Stimulated activated CD4-positive, alpha-beta T cell treated with anti-CD3 and anti-CD28 coated beads, TNF-alpha, amount 100 ng/mL, for 24 hours (primary cell): ENCODE results near the gene GALNT17.

ENCODE experiments used
- DNase-seq, 3 experiments: peaks; one replicate each; pipeline ENCODE4 v3.0.0-alpha.2; 2020; ENCODE audit warnings: low read depth in 3 of 3

GALNT17 gene

DNA sequence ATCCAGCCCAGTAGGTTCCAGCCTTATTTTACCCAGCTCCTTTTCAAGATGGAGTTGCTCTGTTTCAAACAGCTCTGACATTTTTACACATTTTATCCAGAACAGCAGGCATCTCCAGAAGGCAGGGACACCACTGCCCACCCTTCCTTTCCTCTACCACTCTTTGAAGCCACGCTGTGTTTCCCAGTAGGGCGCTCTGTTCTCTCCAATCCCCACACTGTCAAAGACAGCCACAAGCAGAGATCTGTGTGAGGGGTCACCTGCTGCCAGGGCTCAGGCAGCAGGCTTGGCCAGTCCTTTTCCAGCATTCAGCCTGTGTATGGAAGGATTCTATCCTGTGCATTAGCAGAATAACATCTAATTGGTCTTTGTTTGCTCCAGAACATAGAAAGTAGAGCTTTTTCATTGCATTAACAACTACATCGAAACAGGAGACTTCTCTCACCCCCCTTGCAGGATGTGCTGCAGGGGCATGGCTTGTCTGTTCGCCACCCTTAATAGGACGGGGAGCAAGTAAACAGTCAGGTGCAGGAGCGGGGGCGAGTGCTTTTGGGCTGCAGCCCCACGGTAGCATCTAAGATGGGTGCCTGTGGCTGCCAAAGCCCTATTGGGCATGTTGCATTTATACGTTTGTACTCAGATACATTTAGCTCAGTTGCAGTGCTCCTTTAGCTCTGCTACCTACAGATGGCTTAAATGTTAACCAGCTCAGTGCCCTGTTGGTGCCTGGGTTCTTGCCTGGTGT is 326.1 kb downstream of the GALNT17 start:
- DNase-seq: no peak

DNA sequence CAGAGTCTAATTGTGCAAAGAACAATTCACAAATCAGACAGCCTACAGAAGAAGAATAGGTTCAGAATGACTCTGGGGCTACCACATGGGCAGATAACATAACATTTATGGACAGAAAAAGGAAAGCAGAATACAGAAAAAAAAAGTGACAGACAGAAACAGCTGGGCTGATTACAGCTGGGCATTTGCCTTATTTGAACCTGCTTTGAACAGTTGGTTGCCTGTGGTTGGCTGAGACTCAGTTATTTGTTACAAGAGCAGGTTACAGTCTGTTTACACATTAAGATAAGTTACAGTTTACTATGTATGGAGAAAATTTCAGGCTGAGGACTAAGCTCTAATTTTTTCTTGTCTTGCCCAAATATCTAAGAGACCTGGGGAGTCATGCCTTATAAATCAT is 327.2 kb downstream of the GALNT17 start:
- no peak for DNase-seq

DNA sequence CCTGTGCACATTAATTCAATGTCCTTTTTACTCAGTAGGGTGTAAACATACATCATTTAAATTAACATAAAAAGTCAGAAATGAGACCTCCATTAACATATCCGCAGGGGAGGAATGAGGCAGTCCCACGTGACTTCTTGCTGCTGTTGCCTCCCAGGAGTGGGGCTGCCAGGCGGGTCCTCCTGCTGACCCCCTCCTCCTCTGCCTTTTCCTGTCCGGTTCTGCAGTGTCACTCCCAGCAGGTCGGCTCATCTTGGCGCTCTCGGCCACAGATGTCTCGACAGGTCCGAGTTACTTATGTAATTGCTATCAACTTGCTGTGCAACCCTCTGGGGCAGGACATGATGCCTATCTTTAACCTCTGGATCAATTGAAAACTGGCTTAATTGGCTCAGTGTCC is 329.6 kb downstream of the GALNT17 start:
- no peak for DNase-seq

DNA sequence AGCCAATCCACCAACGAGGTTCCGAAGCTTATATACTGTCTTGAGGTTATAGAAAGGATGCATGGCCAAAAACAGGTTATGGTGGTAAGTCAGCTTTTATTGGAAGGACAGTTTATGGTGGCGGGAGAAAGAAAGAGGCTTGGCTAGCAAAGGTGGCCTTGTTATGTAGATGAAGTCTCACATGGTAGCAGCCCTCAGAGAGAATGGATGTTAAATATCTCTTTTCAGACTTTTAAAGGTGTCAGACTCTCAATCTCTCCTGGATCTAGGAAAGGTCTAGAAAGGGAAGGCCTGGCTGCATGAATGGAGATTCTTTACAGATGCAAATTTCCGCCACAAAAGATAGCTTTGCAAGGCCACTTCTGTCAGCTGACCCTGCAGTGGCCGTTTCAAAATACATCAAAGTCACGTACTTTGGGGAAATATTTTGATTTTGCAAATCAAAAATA is 333.8 kb downstream of the GALNT17 start:
- no peak for DNase-seq

DNA sequence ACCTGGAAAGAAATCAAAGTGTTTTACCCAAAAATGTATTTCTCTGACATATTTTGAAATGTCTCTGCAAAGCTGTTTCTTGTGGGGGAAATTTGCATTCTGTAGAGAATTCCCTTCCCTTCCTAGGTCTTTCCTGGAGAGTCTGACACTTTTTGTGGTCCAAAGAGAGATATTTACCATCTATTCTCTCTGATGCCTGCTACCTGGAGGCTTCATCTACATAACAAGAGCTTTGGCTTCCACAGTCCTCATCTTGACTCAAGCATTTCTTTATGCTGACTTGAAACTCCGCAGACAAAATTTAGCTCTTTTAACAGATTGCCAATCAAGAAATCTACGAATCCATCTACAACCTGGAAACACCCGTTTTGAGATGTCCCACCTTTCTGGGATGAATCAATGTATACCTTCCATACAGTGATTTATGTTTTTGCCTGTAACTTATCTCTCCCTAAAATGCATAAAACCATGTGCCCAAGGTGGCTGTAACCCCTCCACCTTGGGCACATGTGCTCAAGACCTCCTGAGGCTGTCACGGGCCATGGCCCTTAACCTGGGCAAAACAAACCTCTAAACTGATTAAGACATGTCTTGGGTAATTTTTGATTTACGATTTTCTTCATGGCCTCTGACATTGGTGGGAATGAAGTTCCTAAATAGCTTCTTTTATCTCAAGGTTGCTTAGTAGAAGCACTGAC is 334.7 kb downstream of the GALNT17 start:
- DNase-seq: no peak

DNA sequence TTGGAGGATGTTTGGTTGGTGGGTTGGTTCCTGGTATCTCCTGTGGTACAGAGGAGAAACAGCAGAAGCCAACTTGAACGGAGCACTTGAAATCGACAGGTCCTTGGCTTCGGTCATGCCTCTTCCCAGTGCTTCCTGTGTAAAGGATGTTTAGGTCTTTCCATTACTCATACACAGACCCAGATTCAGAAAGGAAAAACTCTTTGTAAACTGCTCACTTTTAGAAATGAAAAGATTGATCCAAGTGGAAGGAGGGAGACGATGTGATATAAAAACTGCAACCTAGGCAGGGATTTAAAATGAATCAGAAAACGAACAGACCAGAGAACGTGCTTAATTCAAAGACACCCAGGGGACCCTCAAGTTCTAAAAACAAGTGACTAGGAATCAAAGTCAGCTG is 338.4 kb downstream of the GALNT17 start:
- no peak for DNase-seq

DNA sequence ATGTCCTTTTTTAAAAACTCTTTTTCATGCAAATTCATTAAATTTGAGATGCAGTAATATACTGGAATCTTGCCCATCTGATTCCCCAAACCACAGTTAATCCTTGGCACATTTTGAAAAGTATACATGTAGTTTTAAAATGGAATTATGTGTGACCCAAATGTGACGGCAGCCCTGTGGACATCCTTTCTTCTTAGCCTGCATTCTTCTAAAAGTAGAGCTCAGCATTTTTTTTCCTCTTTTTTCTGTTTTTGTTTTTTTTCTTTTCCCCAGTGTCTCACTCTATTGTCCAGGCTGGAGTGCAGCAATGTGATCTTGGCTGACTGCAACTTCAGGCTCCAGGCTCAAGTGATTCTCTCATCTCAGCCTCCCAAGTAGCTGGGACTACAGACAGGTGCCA is 338.9 kb downstream of the GALNT17 start:
- no peak for DNase-seq

DNA sequence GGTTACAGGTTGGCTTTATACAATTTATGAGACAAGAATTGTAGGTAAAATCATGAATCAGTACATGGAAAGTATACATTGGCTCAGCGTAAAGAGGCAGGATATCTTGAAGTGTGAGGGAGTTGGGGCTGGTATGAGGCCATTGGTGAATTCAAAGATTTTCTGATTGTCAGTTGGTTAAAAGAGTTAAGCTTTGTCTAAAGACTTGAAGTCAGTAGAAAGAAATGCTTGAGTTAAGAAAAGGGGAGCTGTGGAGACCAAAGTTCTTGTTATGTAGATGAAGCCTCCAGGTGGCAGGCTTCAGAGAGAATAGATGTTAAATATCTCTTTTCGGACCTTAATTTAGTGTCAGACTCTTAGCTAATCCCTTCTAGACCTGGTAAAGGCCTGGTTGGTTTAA is 341.0 kb downstream of the GALNT17 start:
- no peak for DNase-seq

DNA sequence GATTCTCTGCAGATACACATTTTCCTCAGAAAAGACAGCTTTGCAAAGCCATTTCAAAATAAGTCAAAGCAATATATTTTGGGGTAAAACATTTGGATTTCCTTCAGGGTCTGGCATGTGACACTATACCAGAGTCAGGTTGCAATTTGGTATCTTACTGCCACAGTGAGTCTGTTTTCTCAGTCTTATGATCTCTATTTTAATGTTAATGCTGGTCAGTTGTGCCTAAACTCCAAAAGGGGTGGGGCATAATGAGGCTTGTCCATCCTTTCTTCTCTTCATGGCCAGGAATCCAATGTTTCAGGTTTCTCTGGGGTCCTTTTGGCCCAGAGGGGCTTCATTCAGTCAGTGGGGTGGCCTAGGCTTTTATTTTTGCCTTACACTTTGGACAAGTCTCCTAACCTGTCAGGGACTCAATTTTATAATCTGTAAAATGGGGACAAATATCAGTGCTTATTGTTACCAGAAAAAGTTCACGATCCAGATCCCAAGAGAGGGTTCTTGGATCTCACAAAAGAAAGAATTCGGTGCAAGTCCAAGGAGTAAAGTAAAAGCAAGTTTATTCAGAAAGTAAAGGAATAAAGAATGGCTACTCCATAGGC is 341.5 kb downstream of the GALNT17 start:
- DNase-seq: no peak

DNA sequence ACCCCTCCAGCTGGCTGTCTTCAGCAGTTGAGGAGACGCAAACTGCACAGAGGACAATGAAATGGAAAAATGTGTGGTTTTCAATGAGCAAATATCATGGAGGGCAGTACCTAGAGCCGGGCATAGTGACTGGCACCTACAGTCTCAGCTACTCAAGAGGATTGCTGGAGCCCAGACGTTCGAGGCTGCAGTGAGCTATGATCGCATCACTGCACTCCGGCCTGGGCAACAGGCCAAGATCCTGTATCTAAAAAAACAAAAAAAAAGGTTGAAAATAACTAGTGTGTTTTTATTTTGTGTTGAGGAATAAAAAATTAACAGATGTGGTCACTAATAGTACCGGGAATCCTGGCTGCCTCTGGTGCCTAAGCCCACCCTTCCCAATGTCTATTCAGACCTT is 345.5 kb downstream of the GALNT17 start:
- no peak for DNase-seq

DNA sequence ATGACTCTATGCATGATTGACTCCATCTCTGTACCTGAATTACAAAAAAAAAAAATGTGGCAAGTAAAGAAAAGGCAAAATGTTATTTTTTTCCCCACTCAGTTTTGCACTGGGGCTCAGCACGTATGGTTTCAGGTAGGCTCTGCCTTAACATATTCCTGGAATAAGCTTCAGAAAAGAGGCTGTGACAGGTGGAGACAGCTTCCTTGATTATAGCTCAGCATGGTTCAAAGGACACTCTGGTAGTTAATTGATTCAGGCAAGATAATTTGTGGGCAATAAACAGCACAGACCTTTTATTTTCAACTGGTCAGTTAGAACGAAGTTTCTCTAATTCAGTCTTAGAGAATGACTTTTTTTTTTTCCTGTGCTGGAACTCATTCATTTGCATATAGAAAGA is 347.3 kb downstream of the GALNT17 start:
- no peak for DNase-seq

DNA sequence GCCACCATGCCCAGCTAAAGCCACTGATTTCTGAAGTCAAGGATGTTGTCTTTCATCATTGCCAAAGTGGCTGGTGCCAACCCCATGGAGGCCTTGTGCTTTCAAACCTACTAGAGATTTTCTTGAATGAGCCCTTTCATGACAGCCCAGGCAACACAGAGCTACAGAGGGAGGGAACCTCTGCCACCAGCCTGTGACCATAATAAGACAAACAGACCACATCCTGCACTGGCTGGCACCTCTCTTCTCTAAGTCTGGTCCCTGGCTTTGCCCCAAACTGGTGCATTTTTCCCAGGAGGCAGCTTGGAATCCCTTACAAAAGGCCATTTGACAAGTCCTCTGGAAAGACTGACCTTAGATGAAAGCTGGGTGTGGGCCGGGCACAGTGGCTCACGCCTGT is 348.8 kb downstream of the GALNT17 start:
- no peak for DNase-seq

DNA sequence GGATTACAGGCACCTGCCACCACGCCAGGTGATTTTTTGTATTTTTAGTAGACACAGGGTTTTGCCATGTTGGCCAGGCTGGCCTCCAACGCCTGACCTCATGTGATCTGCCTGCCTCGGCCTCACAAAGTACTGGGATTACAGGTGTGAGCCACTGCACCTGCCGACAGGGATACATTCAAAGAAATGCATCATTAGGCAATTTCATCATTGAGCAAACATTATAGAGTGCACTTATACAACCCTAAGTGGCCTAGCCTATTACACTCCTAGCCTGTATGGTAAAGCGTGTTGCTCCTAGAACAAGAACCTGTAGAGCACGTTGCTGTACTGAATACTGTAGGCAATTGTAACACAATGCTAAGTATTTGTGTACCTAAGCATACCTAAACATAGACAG is 350.3 kb downstream of the GALNT17 start:
- no peak for DNase-seq

DNA sequence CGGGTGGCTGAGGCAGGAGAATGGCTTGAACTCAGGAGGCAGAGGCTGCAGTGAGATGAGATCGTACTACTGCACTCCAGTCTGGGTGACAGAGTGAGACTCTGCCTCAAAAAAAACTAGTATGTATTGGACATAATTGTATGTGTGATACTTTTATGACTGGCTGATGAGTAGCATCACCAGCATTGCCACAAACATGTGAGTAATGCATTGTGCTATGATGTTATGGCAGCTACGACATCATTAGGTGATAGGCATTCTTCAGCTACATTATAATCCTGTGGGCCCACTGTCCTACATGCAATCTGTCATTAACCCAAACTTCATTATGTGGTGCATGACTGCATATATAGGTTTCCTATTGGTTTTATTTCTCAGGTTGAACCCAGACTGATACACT is 352.4 kb downstream of the GALNT17 start:
- DNase-seq: no peak

DNA sequence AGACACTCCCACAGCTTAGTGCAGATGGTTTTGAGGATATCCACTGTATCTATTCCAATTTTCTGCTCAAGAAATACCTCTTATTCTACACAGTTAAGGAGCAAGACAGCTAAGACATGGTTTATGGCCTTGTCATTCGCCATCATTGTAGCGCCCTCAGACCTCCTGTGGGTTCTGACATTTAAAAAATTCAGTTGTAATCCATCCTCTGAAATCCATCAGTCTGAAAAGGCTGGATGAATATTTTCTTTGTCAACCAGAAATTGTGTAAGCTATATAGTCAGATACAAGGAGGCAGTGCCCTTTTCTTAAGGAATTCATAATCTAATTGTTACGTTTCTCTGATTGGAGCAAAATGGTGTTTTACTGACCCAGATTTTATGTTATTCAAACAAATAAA is 353.6 kb downstream of the GALNT17 start:
- DNase-seq: no peak

DNA sequence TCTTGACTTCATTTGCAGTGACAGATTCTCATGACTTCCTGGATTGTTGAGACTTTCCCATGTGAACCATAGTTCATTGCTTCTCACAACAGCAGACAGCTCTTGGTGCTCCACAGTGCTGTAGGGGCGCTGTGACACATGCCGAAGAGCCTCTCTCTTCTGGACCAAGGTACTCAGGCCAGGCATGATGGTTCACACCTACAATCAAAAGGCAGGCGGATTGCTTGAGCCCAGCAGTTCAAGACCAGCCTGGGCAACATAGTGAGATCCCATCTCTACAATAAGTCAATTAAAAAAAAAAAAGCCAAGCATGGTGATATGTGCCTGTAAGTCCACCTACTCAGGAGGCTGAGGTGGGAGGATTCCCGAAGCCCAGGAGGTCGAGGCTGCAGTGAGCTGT is 354.5 kb downstream of the GALNT17 start:
- no peak for DNase-seq

DNA sequence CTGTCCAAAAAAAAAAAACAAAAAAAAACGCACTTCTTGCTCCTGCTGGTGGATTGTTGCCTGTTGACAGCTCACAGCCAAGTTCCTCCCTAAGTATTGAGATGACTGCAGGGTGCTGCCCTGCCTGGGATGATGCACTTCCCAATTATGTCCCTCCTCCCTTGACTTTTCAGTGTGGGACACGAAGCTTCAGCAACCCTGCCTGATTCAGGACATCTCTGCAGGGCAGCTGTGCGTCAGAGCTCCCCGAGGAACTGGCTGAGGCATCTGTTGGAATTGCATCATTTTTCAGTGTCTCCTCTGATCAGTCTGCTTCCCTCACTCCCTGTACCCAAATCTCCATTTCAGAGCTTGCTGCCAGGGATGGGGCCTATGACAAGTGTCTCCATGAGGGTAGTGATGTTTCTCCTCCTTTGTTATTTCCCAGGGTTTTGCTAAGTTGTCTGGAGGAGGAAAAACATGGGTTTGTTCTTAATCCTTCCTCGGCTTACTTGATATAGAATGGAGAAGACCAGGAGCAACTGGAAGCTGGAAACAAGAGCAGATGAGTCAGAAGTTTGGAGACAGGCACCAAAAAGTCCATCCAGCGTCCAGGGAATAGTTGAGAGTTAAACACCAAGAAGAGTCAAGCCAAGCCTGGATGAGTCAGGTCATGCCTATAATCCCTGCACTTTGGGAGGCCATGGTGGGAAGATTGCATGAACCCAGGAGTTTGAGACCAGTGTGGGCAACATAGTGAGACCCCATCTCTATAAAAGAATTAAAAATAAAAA is 355.1 kb downstream of the GALNT17 start:
- no peak for DNase-seq

DNA sequence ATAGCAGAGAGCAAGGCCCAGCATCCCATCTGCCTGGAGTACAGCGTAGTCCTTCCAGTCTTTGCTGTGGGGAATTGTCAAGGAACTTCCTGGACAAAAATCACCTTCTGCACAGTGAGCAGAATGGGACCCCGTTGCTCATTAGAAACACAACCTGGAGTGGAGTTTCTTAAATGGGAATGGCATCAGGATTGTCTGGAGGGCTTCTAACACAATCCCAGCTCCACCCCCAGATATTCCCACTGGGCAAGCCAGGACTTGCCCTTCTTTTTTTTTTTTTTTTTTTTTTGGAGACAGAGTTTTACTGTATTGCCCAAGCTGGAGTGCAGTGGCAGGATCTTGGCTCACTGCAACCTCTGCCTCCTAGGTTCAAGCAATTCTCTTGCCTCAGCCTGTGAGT is 356.4 kb downstream of the GALNT17 start:
- no peak for DNase-seq

DNA sequence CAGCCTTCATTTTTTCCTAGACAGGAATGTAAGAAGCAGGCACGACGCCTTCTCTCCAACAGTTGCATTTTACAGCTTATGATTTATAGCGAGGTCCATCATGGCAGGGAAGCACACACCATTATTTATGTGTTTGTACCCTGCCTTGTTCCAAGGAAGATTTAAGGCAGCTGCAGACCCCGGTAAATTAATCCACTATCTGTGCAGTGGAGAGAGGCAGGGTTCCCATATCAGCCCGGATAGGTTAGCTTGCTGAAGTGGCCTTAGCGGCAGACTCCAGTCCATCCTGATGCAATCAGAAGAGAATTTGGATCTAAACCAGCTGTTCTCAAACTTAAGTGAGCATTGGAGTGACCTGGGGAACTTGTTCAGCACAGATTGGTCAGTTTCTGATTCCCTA is 359.4 kb downstream of the GALNT17 start:
- no peak for DNase-seq

DNA sequence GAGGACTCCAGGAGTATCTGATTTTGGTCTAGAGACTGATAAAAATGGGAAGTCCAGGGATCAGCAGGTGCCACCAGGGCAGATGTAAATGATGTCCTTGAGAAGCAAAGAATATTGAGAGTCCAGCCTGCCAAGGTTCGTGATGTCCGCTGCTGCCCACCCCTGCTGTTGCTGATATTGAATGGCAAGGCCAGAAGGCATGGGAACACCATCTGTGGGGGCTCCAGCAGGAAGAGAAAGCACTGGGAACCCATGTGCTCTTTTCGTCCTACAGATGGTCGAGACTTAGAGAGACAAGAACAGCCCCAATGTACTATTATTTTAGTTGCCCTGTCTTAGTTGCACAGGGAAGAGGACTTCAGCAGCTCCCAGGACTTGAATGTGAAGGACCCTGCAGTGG is 363.9 kb downstream of the GALNT17 start:
- DNase-seq: no peak

DNA sequence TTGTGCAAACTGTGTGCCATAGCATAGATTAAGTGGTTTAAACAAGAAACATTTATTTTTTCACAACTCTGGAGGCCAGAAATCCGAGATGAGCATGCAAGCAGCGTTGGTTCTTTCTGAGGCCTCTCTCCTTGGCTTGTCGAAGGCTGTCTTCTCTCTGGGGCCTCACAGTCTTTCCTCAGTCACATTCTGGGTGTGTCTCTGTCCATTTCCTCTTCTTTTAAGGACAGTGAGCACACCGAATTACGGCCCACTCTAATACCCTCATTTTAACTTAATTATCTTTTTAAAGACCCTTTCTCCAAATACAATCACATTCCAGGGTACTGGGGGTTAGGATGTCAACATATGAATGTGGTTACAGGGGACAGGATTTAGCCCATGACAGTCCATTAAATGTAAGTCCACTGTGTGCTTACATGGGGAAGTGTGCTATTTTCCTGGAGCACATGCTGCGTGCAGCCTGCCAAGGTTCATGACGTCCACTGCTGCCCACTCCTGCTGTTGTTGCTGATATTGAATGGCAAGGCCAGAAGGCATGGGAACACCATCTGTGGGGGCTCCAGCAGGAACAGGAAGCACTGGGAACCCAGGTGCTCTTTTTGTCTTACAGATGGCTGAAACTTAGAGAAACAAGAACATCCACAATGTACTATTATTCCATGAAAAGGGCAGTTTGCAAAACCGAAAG is 365.5 kb downstream of the GALNT17 start:
- DNase-seq: no peak

DNA sequence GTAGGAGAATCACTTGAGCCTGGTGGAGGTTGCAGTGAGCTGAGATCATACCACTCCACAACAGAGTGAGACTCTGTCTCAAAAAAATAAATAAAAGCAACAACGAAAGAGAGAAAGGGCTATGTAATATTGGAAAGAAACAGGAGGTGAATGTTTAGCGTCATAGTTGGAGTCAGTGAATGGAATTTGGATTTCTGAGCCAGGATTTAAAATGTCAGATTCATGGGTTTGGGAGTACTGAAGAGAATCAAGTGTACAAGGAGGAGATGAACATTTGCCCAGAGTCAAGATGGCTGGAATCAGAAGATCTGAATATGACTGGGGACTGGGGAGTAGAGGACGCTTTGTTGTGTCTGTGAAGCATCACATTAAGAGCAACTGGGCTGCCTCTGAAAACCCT is 366.4 kb downstream of the GALNT17 start:
- DNase-seq: no peak
